Medulla oblongata (tissue), 1 donor: Measurements from ENCODE around the gene PPP1R1A.

ENCODE experiments used
- DNase-seq: peaks from one replicate; pipeline ENCODE4 v3.0.0-alpha.2; 2015; ENCODE audit errors: extremely low spot score

PPP1R1A gene

DNA sequence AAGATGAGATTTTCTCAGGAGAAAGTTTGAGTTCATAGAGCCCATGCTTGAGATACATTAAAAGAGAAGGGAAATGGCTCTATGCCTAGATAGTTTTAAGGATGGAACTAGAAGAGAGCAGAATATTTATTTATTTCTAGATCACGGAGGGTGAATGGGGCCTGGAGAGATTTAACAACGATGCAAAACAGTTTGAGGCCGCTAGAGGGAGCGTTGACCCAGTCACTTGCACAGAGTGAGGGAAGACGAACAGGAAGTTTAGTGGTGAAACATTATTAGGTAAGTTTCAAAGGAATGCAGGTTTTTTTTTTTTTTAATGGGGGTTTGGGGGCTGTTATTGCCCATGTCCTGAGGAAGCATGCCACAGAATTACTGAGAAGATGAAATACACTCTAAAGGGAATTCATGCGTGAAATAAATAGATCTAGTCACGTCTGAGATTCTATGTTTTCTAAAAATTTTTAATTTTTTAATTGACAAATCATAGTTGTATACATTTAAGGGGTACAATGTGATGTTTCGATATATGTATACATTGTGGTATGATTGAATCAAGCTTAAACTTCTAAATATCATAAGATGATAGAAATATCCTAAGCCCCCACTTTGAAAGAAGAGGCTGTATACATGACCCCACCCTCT, 14.8 kb upstream of the PPP1R1A start:
- peak; percentile 84 for DNase-seq

DNA sequence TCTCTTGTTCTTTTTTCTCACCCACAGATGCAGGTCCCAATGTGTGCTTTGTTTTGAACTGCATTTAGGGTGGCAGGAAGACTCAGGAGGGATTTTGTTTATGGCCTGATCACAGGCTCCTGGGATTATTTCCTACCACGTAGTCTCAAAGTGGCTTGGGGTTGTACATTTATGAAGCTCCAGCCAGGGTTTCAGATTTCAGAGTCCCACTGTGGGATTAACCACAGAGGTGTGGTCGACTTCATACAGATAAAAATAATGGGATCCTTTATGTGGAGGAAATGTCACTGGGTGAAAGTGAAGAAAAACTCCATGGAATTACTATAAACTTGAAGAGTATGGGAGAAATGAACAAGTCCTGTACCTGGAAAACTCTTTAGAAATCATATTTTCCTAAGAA, 14.2 kb upstream of the PPP1R1A start:
- DNase-seq, result no peak

DNA sequence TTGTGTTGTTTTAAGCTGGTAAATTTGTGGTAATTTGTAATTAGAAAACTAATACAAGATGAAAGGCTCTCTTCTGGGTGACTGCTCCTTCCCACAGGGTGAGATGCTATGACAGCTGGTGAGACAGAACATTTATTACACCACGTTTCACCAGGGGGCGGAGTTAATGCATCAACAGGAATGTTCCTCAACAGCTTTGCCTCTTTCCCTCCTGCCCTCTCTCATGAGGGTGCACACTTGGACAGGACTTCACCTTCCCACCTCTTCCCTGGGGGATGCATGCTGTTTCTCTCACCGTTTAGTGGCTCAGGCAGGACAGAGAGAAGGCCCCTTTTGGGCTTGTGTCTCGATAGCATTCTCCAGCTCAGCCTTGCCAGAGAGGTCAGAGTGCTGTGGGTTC, 13.4 kb upstream of the PPP1R1A start:
- DNase-seq, result no peak

DNA sequence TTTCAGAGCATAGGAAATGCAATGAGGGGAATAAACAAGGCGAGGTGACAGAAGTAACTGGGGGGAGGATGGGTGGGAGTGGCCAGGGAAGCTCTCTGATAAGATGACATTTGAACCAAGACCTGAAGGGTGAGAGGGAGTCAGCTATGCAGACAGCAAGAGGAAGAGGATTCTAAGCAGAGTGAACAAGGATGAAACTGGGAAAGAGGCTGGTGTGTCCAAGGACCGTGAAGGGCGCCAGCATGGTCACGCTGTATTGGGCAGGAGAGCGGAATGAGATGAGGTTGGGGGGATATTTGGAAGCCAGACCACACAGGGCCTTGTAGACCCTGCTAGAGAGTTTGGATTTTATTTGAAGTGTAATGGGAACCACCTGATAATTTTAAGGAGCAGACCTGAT, 10.5 kb upstream of the PPP1R1A start:
- DNase-seq, result no peak

DNA sequence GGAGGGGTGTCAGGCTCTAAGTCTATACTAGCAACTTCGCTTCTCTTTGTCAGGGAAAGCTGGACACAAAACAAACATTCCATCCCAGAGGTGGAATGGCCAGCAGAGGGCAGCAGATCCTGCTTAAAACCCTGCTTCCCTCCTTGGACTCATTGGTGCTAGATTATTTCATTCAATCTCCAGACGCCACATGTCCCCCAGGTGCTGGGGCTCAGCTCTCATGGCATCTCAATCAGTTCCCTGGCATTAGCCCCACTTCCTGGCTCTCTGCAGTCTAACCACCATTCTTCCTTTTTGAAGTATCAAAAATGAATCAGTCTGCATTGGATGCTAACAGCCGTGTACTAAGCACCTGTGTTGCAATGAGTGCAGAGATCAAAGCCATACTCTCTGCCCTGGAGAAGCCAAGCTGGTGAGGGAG, 8.1 kb upstream of the PPP1R1A start:
- peak; percentile 82 for DNase-seq

DNA sequence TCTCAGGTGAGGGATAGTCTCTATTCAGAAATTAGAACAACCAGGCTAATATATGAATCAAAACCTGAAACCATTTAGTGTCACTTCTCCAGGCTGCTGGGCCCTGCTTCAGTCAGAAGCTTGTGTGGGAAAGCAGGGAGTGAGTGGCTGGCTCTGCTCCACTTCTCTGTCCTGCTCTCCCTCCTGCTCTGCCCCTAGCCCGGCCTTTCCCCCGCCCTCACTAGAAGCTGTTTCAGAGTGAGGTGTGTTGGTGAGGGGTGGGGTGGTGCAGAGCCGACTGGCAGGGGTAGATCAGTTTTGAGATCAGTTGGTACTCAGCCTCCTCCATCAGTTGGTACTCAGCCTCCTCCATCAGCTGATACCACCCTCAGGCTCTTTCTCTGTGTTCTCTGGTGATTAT, 7.0 kb upstream of the PPP1R1A start:
- DNase-seq, result no peak

DNA sequence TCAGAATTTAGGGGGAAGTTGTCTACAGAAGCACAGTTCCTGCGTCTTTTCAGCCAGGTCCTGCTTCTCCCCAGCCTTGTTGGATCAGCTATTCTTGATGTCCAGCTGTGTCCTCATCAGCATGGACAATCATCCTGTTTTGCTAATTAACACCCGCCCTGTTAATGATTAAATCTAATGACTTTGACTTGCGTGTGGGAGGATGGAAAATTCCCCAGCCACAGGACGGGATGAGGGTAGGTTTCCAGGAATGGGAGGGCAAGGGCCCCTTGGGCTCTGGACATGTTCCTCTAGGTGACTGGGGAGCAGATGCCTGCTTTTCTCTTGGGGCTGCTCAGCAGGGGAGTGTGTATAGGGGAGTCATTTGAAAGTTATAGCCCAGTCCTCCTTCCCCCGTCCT, 5.3 kb upstream of the PPP1R1A start:
- DNase-seq, result no peak

DNA sequence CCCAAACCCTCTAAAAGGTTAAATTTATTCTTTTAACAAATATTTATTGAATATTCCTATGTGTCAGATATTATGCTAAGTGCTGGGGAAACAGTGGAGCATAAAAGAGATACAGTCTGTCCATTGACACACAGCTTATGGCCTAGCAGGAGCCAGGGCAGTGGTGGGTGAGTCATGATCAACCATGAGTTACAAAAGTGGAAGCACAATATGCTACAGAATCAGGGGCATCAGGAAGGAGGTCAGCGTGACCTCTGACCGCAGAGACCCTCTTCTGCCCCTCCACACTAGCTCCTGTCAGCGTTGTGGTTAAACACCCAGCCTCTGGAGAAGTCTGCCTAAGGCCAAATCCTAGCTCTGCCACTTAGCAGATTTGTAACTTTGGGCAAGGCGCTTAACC, 4.7 kb upstream of the PPP1R1A start:
- no peak for DNase-seq

DNA sequence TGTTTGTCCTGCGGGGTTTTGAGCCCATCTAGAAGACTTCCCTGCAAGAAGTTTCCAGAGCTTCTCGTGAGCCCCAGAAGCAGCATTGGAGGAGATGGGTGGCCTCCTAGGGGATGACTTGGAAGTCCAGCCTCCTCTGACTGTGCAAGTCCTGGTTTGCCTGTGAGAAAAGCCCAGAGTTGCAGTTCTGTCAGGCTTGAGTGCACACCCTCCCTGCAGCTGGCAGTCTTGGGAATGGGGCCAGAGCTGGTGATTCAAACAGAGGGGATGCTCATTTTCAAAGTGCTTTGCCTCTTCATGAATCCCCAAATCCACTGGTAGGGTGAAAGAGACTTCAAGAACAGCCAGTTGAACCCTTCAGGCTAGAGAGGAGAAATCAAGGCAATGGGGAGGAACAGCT, 3.9 kb upstream of the PPP1R1A start:
- no peak for DNase-seq

DNA sequence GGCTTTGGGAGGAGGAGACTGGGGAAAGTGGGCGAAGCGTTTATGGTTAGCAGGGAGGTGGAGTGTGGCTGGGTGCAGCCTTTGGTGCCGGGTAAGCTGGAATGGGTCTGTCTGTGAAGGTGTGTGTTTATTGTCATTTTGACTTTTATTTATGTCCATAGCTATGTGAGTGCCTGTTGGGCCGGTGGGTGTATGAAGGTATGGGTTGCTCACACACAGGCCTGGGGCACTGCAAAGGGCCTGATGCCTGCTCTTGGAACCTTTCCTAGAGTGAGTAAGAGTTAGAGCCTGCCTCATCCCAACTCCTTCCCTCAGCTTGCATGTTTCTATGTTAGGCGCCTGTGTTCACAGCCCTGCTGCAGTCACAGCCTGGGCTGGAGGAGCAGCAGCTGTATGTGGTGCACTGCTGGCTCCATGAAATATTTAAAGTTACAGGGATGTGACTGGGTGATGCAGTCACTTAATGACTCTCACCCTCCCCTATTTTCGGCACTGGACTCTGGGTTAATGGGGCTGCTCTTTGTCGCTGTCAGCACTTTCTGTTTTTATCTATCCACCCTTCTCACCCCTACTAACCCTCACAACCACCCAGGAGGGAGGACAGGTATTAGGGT, 2.6 kb upstream of the PPP1R1A start:
- no peak for DNase-seq

DNA sequence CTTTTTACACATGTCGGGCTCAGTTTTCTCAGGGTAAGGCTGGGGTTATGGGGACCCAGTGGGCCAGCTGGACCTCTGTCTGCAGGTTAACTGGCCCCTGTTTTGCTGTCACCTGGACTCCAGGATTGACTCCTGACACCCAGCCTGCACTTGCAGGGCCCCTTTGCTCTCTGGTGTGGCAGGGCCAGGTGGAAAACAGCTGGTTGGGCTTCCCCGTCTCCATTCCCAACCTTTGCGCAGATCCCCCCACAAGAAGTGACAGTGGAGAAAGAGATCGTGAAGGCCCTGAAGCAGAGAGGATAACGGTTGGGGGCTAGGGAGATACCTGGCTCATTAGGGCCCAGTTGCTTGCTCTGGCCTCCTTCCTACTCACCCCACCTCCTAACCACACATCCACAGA, 1.5 kb upstream of the PPP1R1A start:
- no peak for DNase-seq

DNA sequence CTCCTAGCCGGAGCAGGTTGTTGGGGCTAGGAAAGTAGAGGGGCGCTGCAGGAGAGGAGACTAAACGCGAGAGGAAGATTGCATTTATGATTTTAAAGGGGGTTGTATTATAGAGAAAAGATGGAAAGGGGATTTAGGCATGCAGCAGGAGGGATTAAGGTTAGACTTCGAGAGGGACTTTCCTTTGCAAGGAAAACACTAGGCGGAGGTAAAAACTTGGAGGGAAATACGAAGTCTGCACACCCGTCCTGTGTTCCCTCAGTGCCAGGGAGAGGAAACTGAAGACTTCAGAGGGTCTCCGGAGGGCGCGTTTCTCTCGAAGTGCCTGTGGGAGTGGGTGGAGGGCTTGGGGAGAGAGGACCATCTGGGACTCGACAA, 420 bp upstream of the PPP1R1A start:
- DNase-seq, result no peak

DNA sequence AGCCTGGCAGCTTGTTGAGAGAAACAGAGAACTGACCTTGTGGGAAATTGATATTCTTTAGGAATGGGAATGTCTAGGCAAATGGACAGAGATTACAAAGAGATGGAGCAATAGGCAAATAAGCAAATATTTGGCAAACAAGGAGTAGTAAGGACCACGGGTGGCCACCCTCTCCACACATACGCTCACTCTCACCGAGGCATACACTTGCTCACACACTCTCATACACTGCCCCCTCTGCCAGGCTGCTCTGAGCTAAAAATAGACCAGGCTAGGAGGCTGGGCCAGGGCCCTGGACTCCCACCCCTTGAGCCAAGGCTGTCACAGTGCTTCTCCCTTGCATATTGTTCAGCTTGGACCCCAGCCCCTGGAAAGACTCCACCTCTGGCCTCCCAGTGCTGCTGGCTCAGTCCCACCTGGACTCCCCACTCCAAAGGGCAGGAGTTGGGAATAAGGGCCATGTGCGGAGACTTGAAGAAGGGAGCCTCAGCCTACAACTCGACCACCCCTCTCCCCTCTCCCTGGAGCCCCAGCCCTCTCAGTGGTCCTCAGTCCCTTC, 1.1 kb downstream of the PPP1R1A start:
- peak; percentile 82 for DNase-seq

DNA sequence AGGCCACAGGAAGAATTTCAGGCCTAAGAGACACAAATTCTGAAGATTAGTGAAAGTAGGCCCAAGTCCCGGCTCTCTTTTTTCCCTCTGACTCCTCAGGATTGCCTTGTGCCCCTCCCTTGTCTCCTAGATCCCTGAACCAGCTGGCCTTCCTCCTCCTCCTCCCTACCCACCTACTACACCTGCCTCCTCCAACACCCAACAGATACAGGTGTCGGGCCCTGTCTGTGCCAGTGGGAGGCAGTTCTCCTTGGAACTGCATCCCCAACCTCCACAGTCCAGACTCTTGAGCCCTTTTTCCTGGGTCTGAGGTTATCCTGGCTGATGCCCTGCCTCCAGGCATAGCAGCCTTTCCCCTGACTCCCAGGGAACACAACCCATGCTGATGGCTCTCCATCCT, 1.8 kb downstream of the PPP1R1A start:
- no peak for DNase-seq

DNA sequence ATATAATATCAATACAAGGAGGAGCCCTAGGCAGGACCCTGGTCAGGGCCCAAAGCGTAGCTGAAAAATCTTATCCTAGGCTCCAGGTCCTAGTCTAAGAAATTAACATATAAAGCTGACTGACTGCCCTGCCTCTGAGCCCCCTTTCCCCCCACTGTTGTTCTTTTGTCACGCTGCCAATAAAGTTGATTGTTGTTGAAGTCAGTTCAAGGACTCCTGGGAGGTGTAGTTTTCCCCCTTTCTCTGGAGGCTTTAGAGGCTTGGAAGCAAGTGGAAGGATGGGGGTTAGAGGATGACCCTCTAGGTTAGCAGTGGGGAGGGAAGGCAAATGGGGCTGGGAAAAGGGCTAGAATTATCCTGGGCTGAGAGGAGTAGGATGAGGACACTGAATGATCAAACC, 3.2 kb downstream of the PPP1R1A start:
- no peak for DNase-seq

DNA sequence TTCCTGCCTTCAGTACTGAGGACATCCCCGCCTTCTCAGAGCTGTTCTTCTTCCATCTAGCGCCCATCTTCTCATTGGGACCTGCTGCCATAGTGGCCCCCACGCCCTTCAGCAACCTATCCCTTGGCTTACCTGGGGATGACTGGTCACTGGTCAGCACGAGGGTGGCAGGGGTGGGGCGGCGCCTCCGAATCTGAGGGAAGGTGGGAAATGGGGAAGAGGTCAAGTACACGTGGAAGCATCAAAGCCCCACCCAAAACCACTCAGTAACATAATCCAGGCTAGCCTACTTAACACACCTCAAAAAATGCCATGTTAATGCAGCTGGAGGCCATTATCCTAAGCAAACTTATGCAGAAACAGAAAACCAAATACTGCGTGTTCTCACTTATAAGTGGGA, 4.3 kb downstream of the PPP1R1A start:
- no peak for DNase-seq

DNA sequence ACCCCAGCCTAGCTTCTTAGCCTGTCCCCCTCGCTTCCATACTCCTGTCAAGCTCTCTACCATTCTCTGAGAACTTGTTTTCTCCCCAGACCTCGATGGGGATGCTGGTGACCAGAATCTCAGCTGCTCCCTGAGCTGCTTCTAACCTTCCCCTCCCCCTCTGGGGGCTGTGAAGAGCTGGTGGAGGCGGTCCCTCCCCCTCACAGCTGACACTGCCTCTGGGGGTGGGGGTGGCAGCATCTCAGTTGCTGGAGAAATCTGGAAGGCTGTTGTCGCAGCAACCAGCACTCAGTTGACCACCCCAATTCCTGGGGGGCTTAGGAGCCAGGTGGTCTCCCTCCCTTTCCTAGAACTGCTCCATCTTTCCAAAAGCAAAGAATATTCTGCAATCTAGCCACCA, 4.7 kb downstream of the PPP1R1A start:
- DNase-seq, result no peak

DNA sequence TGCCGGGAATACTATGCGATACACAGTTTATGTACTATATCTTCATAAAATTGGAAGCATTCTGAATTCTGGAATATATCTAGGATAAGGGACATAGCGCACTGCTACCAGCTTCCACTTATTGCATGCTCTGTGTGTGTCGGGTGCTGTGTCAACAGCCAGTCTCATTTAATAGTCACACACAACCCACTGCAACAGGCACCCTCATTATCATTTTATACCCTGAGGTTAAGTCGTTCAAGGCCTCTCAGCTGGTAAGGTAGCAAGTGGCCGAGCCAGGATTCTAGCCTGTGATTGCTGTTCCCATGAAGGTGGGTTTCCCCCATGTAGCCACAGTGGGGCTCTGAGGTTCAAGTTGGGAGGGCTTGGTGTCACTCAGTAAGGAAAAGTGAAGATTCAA, 7.0 kb downstream of the PPP1R1A start:
- DNase-seq, result no peak

DNA sequence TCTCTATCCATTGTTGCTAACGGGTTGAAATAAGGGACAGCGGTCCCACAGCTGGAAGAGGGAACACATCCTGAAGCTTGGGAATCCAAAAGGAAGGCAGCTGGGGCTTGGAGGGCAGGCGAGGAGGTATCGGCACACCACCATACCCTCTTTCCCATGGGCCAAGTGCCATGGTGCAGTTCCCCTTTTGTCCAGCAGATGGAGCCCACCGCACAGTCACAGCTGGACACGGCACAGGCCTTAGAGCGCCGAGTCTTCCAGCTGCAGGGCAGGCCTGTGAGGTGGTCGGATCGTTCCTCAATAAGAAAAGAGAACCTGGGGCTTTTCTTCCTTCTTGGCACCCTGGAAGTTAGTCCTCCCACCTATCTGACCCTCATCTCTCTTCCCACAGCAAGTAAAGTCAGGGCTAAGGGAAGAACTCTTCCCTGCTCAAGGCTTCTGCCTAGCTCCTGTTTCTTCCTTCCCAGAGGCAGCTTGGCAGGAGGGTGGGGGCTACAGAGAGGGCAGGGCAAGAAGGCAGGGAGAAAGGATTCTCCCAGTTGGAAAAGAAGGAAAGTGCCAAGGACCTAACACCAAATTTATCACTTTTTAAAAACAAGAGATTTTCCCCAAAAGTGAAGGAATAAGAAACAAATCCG, 8.6 kb downstream of the PPP1R1A start:
- peak; percentile 90 for DNase-seq

DNA sequence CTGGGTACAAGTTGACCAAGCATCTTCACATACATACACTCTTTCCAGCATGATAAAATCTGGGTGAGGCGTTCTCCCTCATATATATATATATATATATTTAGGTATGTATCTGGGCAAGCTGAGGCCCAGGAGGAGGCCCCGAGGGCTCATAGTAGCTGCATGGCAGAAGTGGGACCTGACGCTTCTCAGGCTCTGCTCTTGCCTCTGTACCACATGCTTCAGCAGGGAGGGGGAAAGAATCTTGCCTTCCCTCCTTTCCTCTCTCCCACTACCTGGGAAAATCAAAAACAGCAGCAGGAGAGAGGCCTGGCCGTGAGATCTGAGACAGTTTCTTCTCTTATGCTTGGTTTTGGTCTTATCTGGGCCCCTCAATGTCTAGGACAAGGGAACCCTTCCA, 9.2 kb downstream of the PPP1R1A start:
- DNase-seq, result no peak

DNA sequence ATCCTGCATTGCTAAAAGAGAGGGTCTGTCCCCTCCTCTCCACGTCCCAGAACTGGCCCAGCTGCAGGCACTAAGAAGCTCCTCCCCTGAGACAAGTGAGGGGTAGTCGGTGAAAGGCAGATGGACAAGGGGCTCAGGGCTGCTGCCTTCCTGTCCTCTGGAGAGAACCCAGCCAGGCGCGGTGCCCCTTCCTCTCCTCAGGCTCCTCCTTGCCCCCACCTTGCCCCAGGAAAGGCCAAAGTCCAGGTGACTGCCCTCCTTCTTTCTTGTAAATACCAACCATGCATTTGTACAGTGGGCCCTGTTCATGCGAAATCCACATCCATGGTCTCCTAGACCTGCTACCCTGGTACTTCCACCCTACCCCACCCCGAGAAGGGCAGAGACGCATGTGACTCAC, 9.7 kb downstream of the PPP1R1A start:
- no peak for DNase-seq

DNA sequence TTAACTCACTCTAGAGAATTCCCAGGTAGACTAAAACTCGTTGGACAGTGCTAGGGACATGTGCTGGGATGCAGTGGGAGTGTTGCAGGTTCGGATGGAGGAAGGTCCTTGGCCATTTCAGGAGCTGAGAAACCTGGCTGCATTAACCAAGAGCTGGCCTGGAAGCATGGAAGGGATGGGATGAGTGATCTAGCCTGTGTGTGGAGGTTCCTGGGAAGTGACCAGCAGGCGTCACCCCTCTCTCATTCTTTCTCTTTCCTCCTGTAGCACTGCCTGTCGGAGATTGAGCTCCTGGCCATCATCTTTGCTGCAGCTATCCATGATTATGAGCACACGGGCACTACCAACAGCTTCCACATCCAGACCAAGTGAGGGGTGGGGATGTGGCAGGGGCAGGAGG, 15.6 kb downstream of the PPP1R1A start:
- no peak for DNase-seq
